ENCODE data around the gene KLF3.

Gene KLF3

GRCh38 chr4:38743866-38744265 lies 79.9 kb downstream of the KLF3 start:
- no peak overlapping the region for H3K4me3 ChIP-seq (ENCODE audit: low read length)
- no peak for TF ChIP-seq ZNF274 (IDR thresholded peaks at IDR 0.05; ENCODE audit: low read depth, low read length)

- no peak for TF ChIP-seq ZNF274 (IDR thresholded peaks at IDR 0.05; ENCODE audit: low read depth, low read length)
- no peak overlapping the region for H3K4me3 ChIP-seq (ENCODE audit: low read length)
Observed at GRCh38 chr4:38745881-38746280, 81.9 kb downstream of the KLF3 start.

GRCh38 chr4:38747629-38748028 lies 83.6 kb downstream of the KLF3 start:
- no peak overlapping the region for H3K4me3 ChIP-seq (ENCODE audit: low read length)
- TF ChIP-seq ZNF274 (IDR thresholded peaks at IDR 0.05; ENCODE audit: low read depth, low read length): no peak

- no peak for TF ChIP-seq ZNF274 (IDR thresholded peaks at IDR 0.05; ENCODE audit: low read depth, low read length)
- no peak overlapping the region for H3K4me3 ChIP-seq (ENCODE audit: low read length)
Observed at GRCh38 chr4:38749336-38749735, 85.3 kb downstream of the KLF3 start.
